CD4-positive, alpha-beta T cell treated with Interleukin-2 at 100 ng/mL for 4 hours (primary cell): Measurements from ENCODE around the gene VSIG10L2.
A peak's percentile ranks its signal among the peaks of the same experiment; 100 is the strongest.
"Not testable (repeated sequence)": the region's sequence is repeated elsewhere in the genome, so short reads cannot be mapped to it uniquely, and the experiment has no call there.

Experiments
- DNase-seq: peaks from one replicate; pipeline ENCODE4 v3.0.0-alpha.2; 2020; ENCODE audit warnings: low spot score

Gene VSIG10L2

GRCh38 chr11:125945797-125946520, at the start of gene VSIG10L2:
Gene VSIG10L2, plus strand, starts transcription at chr11:125946044. Its CDS starts 12 bp downstream, at chr11:125946056.
- no peak for DNase-seq

GRCh38 chr11:125901872-125902271, 44.0 kb upstream of the VSIG10L2 start:
- no peak for DNase-seq

- DNase-seq = no peak
Measured at GRCh38 chr11:125902277-125902926, 43.4 kb upstream of the VSIG10L2 start.

GRCh38 chr11:125902927-125903710, 42.7 kb upstream of the VSIG10L2 start, which contains the start of gene PUS3:
Gene PUS3, minus strand, starts transcription at chr11:125903206. Its CDS starts 6,922 bp downstream, at chr11:125896284.
- DNase-seq = peak; percentile 87

- DNase-seq = no peak
Measured at GRCh38 chr11:125903711-125904659, 41.9 kb upstream of the VSIG10L2 start, which contains the start of gene DDX25. Gene DDX25, plus strand, starts transcription at chr11:125904508. Its CDS starts 10 bp downstream, at chr11:125904518.

- DNase-seq = no peak
Measured at GRCh38 chr11:125904678-125905077, 41.2 kb upstream of the VSIG10L2 start.

GRCh38 chr11:125910226-125910849, 35.5 kb upstream of the VSIG10L2 start:
- DNase-seq = no peak

GRCh38 chr11:125914601-125915000, 31.2 kb upstream of the VSIG10L2 start:
- DNase-seq = not testable (repeated sequence)

- no peak for DNase-seq
Measured at GRCh38 chr11:125916683-125917347, 29.0 kb upstream of the VSIG10L2 start.

- no peak for DNase-seq
Measured at GRCh38 chr11:125918140-125918840, 27.6 kb upstream of the VSIG10L2 start.

GRCh38 chr11:125921042-125921441, 24.8 kb upstream of the VSIG10L2 start:
- DNase-seq = no peak

GRCh38 chr11:125922156-125922555, 23.7 kb upstream of the VSIG10L2 start:
- no peak for DNase-seq

GRCh38 chr11:125923012-125923579, 22.7 kb upstream of the VSIG10L2 start:
- peak; percentile 61 for DNase-seq

GRCh38 chr11:125923633-125924032, 22.2 kb upstream of the VSIG10L2 start:
- DNase-seq = no peak

- no peak for DNase-seq
Measured at GRCh38 chr11:125924384-125925007, 21.3 kb upstream of the VSIG10L2 start.

- DNase-seq = no peak
Measured at GRCh38 chr11:125925247-125925740, 20.6 kb upstream of the VSIG10L2 start.

GRCh38 chr11:125925804-125926203, 20.0 kb upstream of the VSIG10L2 start:
- DNase-seq = no peak

GRCh38 chr11:125926682-125927081, 19.2 kb upstream of the VSIG10L2 start:
- no peak for DNase-seq
